ENCODE data around the gene MIOX. TPM values are rescaled to one million over a fixed set of nuclear protein-coding genes. Genes with fewer than 3 reads are reported as not detected.

The MIOX gene
- 0.16 TPM in 1 of 2 replicates, not detected in the other for total RNA-seq (2014; rRNA removed; shearing (Covaris generic))
- polyA plus RNA-seq (2016; fragmentation: Nextera tagmentation; extraction: Ambion mirVana), result not detected in 2 replicates
- long read RNA-seq, result 0 reads

DNA sequence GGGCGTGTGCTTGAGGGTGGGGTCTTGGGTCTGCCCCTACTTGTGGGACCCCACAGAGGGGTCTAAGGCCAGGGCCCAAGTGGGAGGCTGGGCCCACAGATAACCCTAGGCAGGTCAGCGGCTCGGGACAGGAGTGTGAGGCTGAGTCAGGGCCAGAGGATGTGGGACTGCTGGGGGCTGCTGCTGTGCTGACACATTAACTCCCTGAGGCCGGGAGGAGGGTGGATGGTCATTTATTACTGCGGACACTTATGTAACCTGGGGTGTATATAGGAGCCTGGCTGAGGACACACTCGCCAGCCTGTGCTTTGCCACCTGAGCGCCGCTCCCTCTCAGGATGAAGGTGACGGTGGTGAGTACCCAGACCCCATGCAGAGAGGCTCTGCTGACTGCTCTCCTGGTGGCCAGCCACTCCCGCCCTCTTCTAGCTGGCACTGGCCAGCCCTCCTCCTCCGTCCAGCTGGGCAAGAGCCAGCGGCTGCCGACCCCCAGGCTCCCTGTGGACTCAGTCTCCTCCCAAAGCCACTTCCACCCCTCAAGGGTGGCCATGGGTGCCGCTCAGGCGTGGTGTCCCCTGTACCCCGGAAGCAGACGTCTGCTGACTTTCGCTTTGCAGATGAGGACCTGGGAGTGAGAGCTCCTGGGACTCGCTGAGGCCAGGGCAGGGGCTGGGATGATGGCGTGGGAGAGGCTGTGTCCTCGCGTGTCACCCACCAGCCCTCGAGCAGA lies at the start of gene MIOX:
Gene MIOX, plus strand, starts transcription at position 299 of the 729 bp plus-strand sequence. Its CDS starts 39 bp downstream, at position 338.
- no peak within 1 kb of the TSS for H2AFZ ChIP-seq
- Mint-ChIP-seq H3K36me3 (ENCODE audit: low read depth) (0 out of 3 replicates have a peak, but pooled peaks cover 3% of the 10 kb centered on the region), H3K9me3 (no peaks in the 10 kb centered on the region), H3K4me1 (peaks cover 3% of the 10 kb centered on the region; the same call in 1 of the 3 replicates), H3K27ac (no peak within 1 kb of the TSS), H3K4me3 (no peak within 1 kb of the TSS; the same call in 2 of the 3 replicates), H3K27me3 (ENCODE audit: insufficient read depth, low read depth, poor library complexity) (peaks cover 9% of the 10 kb centered on the region)
- DNase-seq (ENCODE audit: low spot score) (no peak), ATAC-seq (no peak)
- H3K27ac ChIP-seq (ENCODE audit: low read depth), result no peak within 1 kb of the TSS
- no peaks in the 10 kb centered on the region for H3K79me2 ChIP-seq (replicated peaks; ENCODE audit: insufficient read depth)
- no peak within 1 kb of the TSS for H3K4me3 ChIP-seq
- no peaks in the 10 kb centered on the region for H3F3A ChIP-seq (replicated peaks; ENCODE audit: low read depth)
- no peaks in the 10 kb centered on the region for H3K36me3 ChIP-seq (ENCODE audit: insufficient read depth)
- H3K4me2 ChIP-seq, result no peak within 1 kb of the TSS
- H3K9me2 ChIP-seq (ENCODE audit: insufficient read depth), result no peaks in the 10 kb centered on the region
- no peaks in the 10 kb centered on the region for H4K20me1 ChIP-seq (replicated peaks; ENCODE audit: insufficient read depth)
- H3K4me1 ChIP-seq (ENCODE audit: insufficient read depth), result no peaks in the 10 kb centered on the region
- TF ChIP-seq JUNB (IDR thresholded peaks at IDR 0.05; ENCODE audit: unreplicated experiment), result no peak
- no peak for TF ChIP-seq ETS1 (IDR thresholded peaks at IDR 0.05)
- no peak for TF ChIP-seq ZNF331 (CRISPR knock-in tag; IDR thresholded peaks at IDR 0.05; ENCODE audit: low read depth)
- no peak for TF ChIP-seq CTCF (conservative IDR thresholded peaks at IDR 0.05; ENCODE audit: low read depth in 2 of 2)
- TF ChIP-seq REST (IDR thresholded peaks at IDR 0.05; ENCODE audit: unreplicated experiment), result no peak
- H3K27me3 ChIP-seq (ENCODE audit: insufficient read depth), result no peaks in the 10 kb centered on the region
